ENCODE data around the gene UAP1L1. TPM values are rescaled to one million over a fixed set of nuclear protein-coding genes. Genes with fewer than 3 reads are reported as not detected.

Gene UAP1L1
- total and polyA plus RNA-seq, 2 of the 8 experiments (the other 6 are each of a cell fraction or from before 2014, with no cell fraction given): 2.0 to 5.4 TPM

- DNase-seq (ENCODE audit: low read depth in 1 of 2, low spot score in 2 of 2) (no peak), FAIRE-seq (no peak)
- Histone ChIP-seq H3K79me2 (ENCODE audit: control insufficient read depth in 1 of 2, insufficient read depth in 2 of 2, low read length in 2 of 2) (no peaks in the 10 kb centered on the region), H3K27me3 (replicated peaks in 1 of 4; ENCODE audit: control insufficient read depth in 3 of 4, extremely low read depth in 1 of 4, insufficient read depth in 3 of 4, low read length in 3 of 4) (peaks cover 14 to 39% (median 25%) of the 10 kb centered on the region in 4 experiments), H2BK120ac (replicated peaks; ENCODE audit: low read depth, low read length) (no peak overlapping the region), H4K5ac (ENCODE audit: insufficient read length, low read depth, low read length) (no peak overlapping the region), H3K9me3 (ENCODE audit: insufficient read depth in 2 of 2, low read depth in 1 of 2, low read length in 1 of 2) (no peaks in the 10 kb centered on the region), H2BK5ac (ENCODE audit: low read depth, low read length) (no peak overlapping the region), H2BK12ac (ENCODE audit: low read depth, low read length) (no peak overlapping the region), H2AFZ (ENCODE audit: low read length) (no peak overlapping the region), H3K27ac (ENCODE audit: low read depth, low read length) (no peak overlapping the region), H4K20me1 (replicated peaks in 1 of 2; ENCODE audit: control insufficient read depth in 1 of 2, insufficient read depth in 2 of 2, low read length in 2 of 2) (peaks cover 0 to 7% of the 10 kb centered on the region in 2 experiments), H3K23me2 (ENCODE audit: low read depth, low read length) (peaks cover 22% of the 10 kb centered on the region; the same call in 1 of the 2 replicates), H3K36me3 (ENCODE audit: control insufficient read depth in 2 of 4, insufficient read depth in 4 of 4, low read length in 3 of 4) (no peaks in the 10 kb centered on the region; a peak in 1 of 8 replicates), H3K4ac (replicated peaks; ENCODE audit: insufficient read length, low read depth, low read length) (no peak overlapping the region), H3K79me1 (ENCODE audit: low read depth, low read length) (no peaks in the 10 kb centered on the region), H3K9ac (replicated peaks in 1 of 4; ENCODE audit: extremely low read depth in 1 of 4, low read depth in 3 of 4, low read length in 3 of 4) (no peak overlapping the region), H3K4me1 (replicated peaks in 1 of 4; ENCODE audit: control insufficient read depth in 3 of 4, insufficient read depth in 4 of 4, low read length in 3 of 4) (peaks cover 0 to 20% (median 10%) of the 10 kb centered on the region in 4 experiments; a peak in 6 of 7 replicates), H3K18ac (ENCODE audit: extremely low read depth, low read length) (no peak overlapping the region), H4K8ac (ENCODE audit: extremely low read depth, insufficient read depth, low read length) (no peak overlapping the region), H3K56ac (replicated peaks; ENCODE audit: insufficient read length, low read depth, low read length) (no peak overlapping the region), H3K23ac (ENCODE audit: insufficient read length) (no peak overlapping the region), H2BK15ac (ENCODE audit: low read length) (no peak overlapping the region), H3K14ac (ENCODE audit: insufficient read length) (no peak overlapping the region), H2AK5ac (ENCODE audit: low read depth, low read length) (no peak overlapping the region), H3K4me2 (ENCODE audit: insufficient read depth in 1 of 2, low read depth in 2 of 2, low read length in 2 of 2) (no peak overlapping the region), H4K91ac (replicated peaks; ENCODE audit: insufficient read length, low read length) (no peak overlapping the region), H2BK20ac (ENCODE audit: low read length) (no peak overlapping the region), H3K4me3 (ENCODE audit: extremely low read depth in 1 of 4, insufficient read depth in 2 of 4, low read depth in 3 of 4, low read length in 4 of 4) (no peak overlapping the region)
- CTCF ChIA-PET (ENCODE audit: partially characterized antibody): interaction anchor here (0.8 to 2.2 kb wide), 7 partner anchors 13 to 154 kb away, joined by 3 to 13 read pairs (median 4); partner anchors contain the start of gene TMEM210
- POLR2A ChIA-PET (ENCODE audit: partially characterized antibody): interaction anchor here (0.7 to 1.2 kb wide), 2 partner anchors 13 to 66 kb away, joined by 3 read pairs; partner anchors contain the start of gene SAPCD2
- 74% methylated on average over 8 of the region's 8 CpGs; no CpG with 5 or more reads in 1 of the 2 experiments for WGBS, 2 experiments (ENCODE audit: extremely low coverage in 1 of 2, insufficient coverage in 1 of 2, insufficient read length in 1 of 2, insufficient replicate concordance in 2 of 2, low coverage in 1 of 2, low lambda C conversion rate in 2 of 2, missing lambda C conversion rate in 1 of 2)
- no peak for TF ChIP-seq SAP30 (IDR thresholded peaks at IDR 0.05; ENCODE audit: insufficient read depth, insufficient replicate concordance, low read length)
- no peak for TF ChIP-seq BRCA1 (IDR thresholded peaks at IDR 0.05; ENCODE audit: low read depth, low read length)
- TF ChIP-seq NRF1 (IDR thresholded peaks at IDR 0.05; ENCODE audit: low read depth, low read length): no peak
- TF ChIP-seq ATF2 (IDR thresholded peaks at IDR 0.05; ENCODE audit: low read length): no peak
- no peak for TF ChIP-seq TBP (IDR thresholded peaks at IDR 0.05; ENCODE audit: low read depth, low read length)
- TF ChIP-seq KDM1A (IDR thresholded peaks at IDR 0.05; ENCODE audit: borderline replicate concordance, low read length): no peak
- no peak for TF ChIP-seq CEBPB (IDR thresholded peaks at IDR 0.05; ENCODE audit: low read depth, low read length)
- TF ChIP-seq JUN (IDR thresholded peaks at IDR 0.05; ENCODE audit: low read depth, low read length): no peak
- TF ChIP-seq PHF8 (conservative IDR thresholded peaks at IDR 0.05; ENCODE audit: low read depth, low read length): no peak
Measured at GRCh38 chr9:137082925-137083290, 5.6 kb downstream of the UAP1L1 start.
